ENCODE data around the gene CAPNS1.
"Not testable (repeated sequence)": the region's sequence is repeated elsewhere in the genome, so short reads cannot be mapped to it uniquely, and the experiment has no call there.

Gene CAPNS1

DNA sequence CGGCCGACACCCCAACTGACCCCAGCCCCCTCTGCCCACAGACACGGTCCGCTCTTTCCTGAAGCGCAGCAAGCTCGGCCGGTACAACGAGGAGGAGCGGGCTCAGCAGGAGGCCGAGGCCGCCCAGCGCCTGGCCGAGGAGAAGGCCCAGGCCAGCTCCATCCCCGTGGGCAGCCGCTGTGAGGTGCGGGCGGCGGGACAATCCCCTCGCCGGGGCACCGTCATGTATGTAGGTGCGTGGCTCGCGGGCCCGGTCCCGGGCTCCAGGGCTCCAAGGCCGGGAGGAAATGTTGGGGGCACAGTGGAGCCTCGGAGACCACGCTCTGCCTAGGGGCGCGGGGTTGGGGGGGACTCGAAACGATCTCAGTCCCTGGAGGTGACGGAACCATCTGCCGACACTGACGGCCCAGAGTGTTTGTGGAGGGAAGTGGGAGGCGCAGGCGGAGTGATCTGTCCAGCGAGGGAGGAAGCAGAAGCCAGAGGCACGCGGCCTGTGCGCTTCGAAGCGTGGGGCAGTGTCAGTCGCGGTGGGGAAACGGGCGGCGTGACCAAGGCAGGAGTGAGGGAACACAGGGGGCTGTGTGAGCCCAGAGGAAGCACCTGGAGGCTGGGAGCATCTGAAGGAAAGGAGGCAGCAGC lies 18.3 kb upstream of the CAPNS1 start:
- no peak for TF ChIP-seq CTCF (conservative IDR thresholded peaks at IDR 0.05; ENCODE audit: low read length)
- DNase-seq (ENCODE audit: low read depth), result no peak
- H3K4me3 ChIP-seq (ENCODE audit: low read length), result no peak overlapping the region

- no peak overlapping the region for H3K4me3 ChIP-seq (ENCODE audit: low read length)
- DNase-seq (ENCODE audit: low read depth), result no peak
- TF ChIP-seq CTCF (conservative IDR thresholded peaks at IDR 0.05; ENCODE audit: low read length), result no peak
Measured at GRCh38 chr19:36125557-36125956, 14.3 kb upstream of the CAPNS1 start.

DNA sequence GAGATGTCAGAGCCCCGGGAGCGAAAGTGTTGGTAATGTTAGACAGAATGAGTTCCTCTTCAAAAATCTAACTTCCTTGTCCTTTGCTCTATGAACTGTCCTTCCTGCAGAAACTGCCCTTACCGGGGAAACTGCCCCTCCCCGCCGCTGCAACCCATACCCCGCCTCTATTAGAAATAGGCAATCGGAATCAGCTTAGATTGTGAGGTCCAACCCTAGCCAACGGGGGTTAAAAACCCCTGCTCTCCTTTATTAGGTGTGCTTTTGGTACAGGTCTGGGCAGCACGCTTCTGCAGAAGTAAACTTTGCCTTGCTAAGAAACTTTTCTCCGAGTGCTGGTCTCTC lies 11.5 kb upstream of the CAPNS1 start:
- DNase-seq (ENCODE audit: low read depth), result no peak
- TF ChIP-seq CTCF (conservative IDR thresholded peaks at IDR 0.05; ENCODE audit: low read length), result no peak
- H3K4me3 ChIP-seq (ENCODE audit: low read length), result peak overlapping the region; percentile 59

DNA sequence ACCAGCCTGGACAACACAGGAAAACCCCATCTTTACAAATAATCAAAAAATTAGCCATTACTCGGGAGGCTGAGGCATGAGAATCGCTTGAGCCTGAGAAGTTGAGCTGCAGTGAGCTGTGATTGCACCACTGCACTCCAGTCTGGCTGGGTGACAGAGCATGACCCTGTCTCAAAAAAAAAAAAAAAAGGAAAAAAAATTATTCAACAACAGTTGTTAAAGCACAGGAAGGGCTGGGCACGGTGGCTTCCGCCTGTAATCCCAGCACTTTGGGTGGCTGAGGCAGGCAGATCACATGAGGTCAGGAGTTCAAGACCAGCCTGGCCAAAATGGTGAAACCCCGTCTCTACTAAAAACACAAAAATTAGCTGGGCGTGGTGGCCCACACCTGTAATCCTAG lies 8.6 kb upstream of the CAPNS1 start:
- not testable (repeated sequence) for H3K4me3 ChIP-seq (ENCODE audit: low read length); DNase-seq (ENCODE audit: low read depth)

DNA sequence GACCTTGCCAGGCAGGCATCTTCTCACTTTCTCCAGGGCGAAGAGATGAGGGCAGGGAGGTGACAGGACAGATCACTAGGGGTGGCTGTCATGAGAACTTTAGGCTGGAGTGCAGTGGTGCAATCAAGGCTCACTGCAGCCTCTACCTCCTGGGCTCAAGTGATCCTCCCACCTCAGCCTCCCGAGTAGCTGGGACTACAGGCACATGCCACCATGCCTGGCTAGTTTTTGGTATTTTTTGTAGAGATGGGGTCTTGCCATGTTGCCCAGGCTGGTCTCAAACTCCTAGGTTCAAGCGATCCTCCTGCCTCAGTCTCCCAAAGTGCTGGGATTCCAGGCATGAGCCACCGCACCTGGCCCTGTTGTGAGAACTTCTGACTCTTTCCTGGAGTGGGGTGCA lies 5.0 kb upstream of the CAPNS1 start:
- DNase-seq (ENCODE audit: low read depth); H3K4me3 ChIP-seq (ENCODE audit: low read length): not testable (repeated sequence)

GRCh38 chr19:36136964-36137686 lies 2.7 kb upstream of the CAPNS1 start:
- no peak overlapping the region for H3K4me3 ChIP-seq (ENCODE audit: low read length)
- peak; percentile 80 for DNase-seq (ENCODE audit: low read depth)
- TF ChIP-seq CTCF (conservative IDR thresholded peaks at IDR 0.05; ENCODE audit: low read length), result no peak

DNA sequence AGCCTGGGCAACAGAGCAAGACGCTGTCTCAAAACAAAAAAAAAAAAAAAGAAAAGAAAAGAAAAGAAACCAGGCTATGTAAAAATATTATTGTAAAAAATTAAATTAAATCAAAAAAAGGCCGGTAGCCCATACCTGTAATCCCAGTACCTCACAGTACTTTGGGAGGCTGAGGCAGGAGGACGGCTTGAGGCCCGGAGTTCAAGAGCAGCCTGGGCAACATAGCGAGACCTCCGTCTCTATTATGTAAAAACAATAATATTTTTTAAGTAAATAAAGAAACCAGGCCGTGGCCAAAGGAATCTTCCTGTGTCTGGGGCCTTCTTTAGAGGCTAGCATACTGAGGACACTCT lies 770 bp upstream of the CAPNS1 start:
- no peak for TF ChIP-seq CTCF (conservative IDR thresholded peaks at IDR 0.05; ENCODE audit: low read length)
- no peak for DNase-seq (ENCODE audit: low read depth)
- H3K4me3 ChIP-seq (ENCODE audit: low read length), result peak overlapping the region; percentile 79

- TF ChIP-seq CTCF (conservative IDR thresholded peaks at IDR 0.05; ENCODE audit: low read length), result no peak
- DNase-seq (ENCODE audit: low read depth), result peak; percentile 41
- H3K4me3 ChIP-seq (ENCODE audit: low read length), result peak overlapping the region; percentile 79
Measured at GRCh38 chr19:36140304-36141038, 605 bp downstream of the CAPNS1 start.
